GM12873 (cell line): Measurements from ENCODE around the gene ABCC2.

Experiments
- CTCF ChIP-seq: IDR thresholded peaks from 2 replicates; pipeline ENCODE4 v1.5.1; 2012; ENCODE audit warnings: low read depth, mild to moderate bottlenecking, moderate library complexity, low read length, control low read depth; ENCODE audit not compliant: insufficient read depth; ENCODE audit errors: missing control alignments

The ABCC2 gene

GRCh38 chr10:99872367-99873162 lies 90.1 kb downstream of the ABCC2 start:
- no peak for TF ChIP-seq CTCF

- no peak for TF ChIP-seq CTCF
Measured at GRCh38 chr10:99873846-99874245, 91.4 kb downstream of the ABCC2 start.

GRCh38 chr10:99874341-99875085 lies 92.1 kb downstream of the ABCC2 start:
- TF ChIP-seq CTCF = no peak

GRCh38 chr10:99875473-99875872 lies 93.0 kb downstream of the ABCC2 start:
- TF ChIP-seq CTCF = no peak

GRCh38 chr10:99880080-99880835 lies 97.8 kb downstream of the ABCC2 start:
- TF ChIP-seq CTCF = no peak

GRCh38 chr10:99881371-99881770 lies 98.9 kb downstream of the ABCC2 start:
- TF ChIP-seq CTCF = no peak

GRCh38 chr10:99883523-99883922 lies 101.1 kb downstream of the ABCC2 start:
- TF ChIP-seq CTCF = no peak
